PC-3 (cell line): Measurements from ENCODE around the gene TXNRD1. TPM values are rescaled to one million over a fixed set of nuclear protein-coding genes. Genes with fewer than 3 reads are reported as not detected.

ENCODE experiments used
- ATAC-seq: fragments of 200-7000 bp; cut with Tn5 transposase; 2 replicates; pipeline ENCODE4 v1.9.1; 2020; ENCODE audit warnings: mild to moderate bottlenecking, moderate library complexity
- BruUV-seq: library from RNA; stranded (reverse); fragments of 400-500 nt; replicated peaks from 2 replicates; lab custom pipeline; 2021; lab: Mats Ljungman, UMichigan
- CTCF ChIA-PET: fragments of 300-600 bp; sonication (Branson Sonifier 250); formaldehyde crosslinking; loops from one replicate; lab custom pipeline; 2022; ENCODE audit warnings: antibody characterized with exemption; lab: Charles Lee
- POLR2A ChIA-PET: fragments of 300-600 bp; sonication (Branson Sonifier 250); formaldehyde crosslinking; loops from one replicate; lab custom pipeline; 2022; ENCODE audit warnings: antibody characterized with exemption; ENCODE audit not compliant: unreplicated experiment; lab: Charles Lee
- DNase-seq: peaks from one replicate; pipeline ENCODE4 v3.0.0-alpha.2; 2015
- H2AFZ ChIP-seq: fragments of 300-600 bp; sonication (generic); 2 replicates; pipeline ENCODE4 v1.6.0; 2016; ENCODE audit warnings: antibody characterized with exemption, low read length
- H3F3A ChIP-seq: fragments of 300-600 bp; sonication (generic); one replicate; pipeline ENCODE4 v1.6.0; 2017; ENCODE audit warnings: antibody characterized with exemption, low read length, control low read depth, mild to moderate bottlenecking; ENCODE audit not compliant: unreplicated experiment
- H3K27ac ChIP-seq: fragments of 300-600 bp; sonication (generic); 2 replicates; pipeline ENCODE4 v1.5.1; 2016; ENCODE audit warnings: mild to moderate bottlenecking, low read length
- H3K27me3 ChIP-seq: fragments of 300-600 bp; sonication (generic); 2 replicates; pipeline ENCODE4 v1.6.1; 2016; ENCODE audit warnings: low read length, mixed read lengths
- H3K36me3 ChIP-seq: fragments of 300-600 bp; sonication (generic); 2 replicates; pipeline ENCODE4 v1.6.1; 2016; ENCODE audit warnings: low read depth, mixed run types, low read length, mixed read lengths
- H3K4me1 ChIP-seq: fragments of 300-600 bp; sonication (generic); 2 replicates; pipeline ENCODE4 v1.5.1; 2016; ENCODE audit warnings: low read length; ENCODE audit not compliant: insufficient read depth
- H3K4me2 ChIP-seq: fragments of 300-600 bp; sonication (generic); 2 replicates; pipeline ENCODE4 v1.6.0; 2016; ENCODE audit warnings: low read length
- H3K4me3 ChIP-seq: fragments of 300-600 bp; sonication (generic); 2 replicates; pipeline ENCODE4 v1.5.1; 2016; ENCODE audit warnings: mild to moderate bottlenecking, low read length, mixed read lengths
- H3K79me2 ChIP-seq: fragments of 300-600 bp; sonication (generic); 2 replicates; pipeline ENCODE4 v1.6.1; 2017; ENCODE audit warnings: low read length, mixed read lengths
- H3K9ac ChIP-seq: fragments of 300-600 bp; sonication (generic); 2 replicates; pipeline ENCODE4 v1.6.0; 2016; ENCODE audit warnings: mild to moderate bottlenecking, low read length
- H3K9me2 ChIP-seq: fragments of 300-600 bp; sonication (generic); replicated peaks from 2 replicates; pipeline ENCODE4 v1.6.1; 2016; ENCODE audit warnings: mixed run types, low read length, mixed read lengths
- H3K9me3 ChIP-seq: fragments of 300-600 bp; sonication (generic); 2 replicates; pipeline ENCODE4 v1.6.1; 2016; ENCODE audit warnings: low read length, mixed read lengths
- H4K20me1 ChIP-seq: fragments of 300-600 bp; sonication (generic); 2 replicates; pipeline ENCODE4 v1.6.1; 2016; ENCODE audit warnings: low read length, mixed read lengths
- EZH2 ChIP-seq: fragments of 300-600 bp; sonication (generic); IDR thresholded peaks from one replicate; pipeline ENCODE4 v1.6.1; 2017; ENCODE audit warnings: antibody characterized with exemption, mild to moderate bottlenecking, low read length; ENCODE audit not compliant: unreplicated experiment
- EZH2phosphoT487 ChIP-seq: fragments of 300-600 bp; sonication (generic); IDR thresholded peaks from 2 replicates; pipeline ENCODE4 v1.6.1; 2018; ENCODE audit warnings: mild to moderate bottlenecking, antibody characterized with exemption, low read length, borderline replicate concordance
- intact Hi-C: fragments of 100-400 bp; cut with micrococcal nuclease; formaldehyde crosslinking; loops from 2 replicates; pipeline ENCODE4 v1.9.0; 2023
- total RNA-seq: library from RNA; depleted of rRNA; stranded (reverse); fragments of >200 nt; gene quantifications from 2 replicates; pipeline ENCODE4 v1.2.3, GENCODE V29; 2014
- TF ChIP-seq, protein P1 (sequence below): fragments of 300-600 bp; sonication (generic); conservative IDR thresholded peaks from 2 replicates; pipeline ENCODE4 v1.5.1; 2017; ENCODE audit warnings: antibody characterized with exemption, low read depth, mild to moderate bottlenecking, low read length

Gene TXNRD1
- total RNA-seq, 1 experiment from 2014 or later: 419 TPM

DNA sequence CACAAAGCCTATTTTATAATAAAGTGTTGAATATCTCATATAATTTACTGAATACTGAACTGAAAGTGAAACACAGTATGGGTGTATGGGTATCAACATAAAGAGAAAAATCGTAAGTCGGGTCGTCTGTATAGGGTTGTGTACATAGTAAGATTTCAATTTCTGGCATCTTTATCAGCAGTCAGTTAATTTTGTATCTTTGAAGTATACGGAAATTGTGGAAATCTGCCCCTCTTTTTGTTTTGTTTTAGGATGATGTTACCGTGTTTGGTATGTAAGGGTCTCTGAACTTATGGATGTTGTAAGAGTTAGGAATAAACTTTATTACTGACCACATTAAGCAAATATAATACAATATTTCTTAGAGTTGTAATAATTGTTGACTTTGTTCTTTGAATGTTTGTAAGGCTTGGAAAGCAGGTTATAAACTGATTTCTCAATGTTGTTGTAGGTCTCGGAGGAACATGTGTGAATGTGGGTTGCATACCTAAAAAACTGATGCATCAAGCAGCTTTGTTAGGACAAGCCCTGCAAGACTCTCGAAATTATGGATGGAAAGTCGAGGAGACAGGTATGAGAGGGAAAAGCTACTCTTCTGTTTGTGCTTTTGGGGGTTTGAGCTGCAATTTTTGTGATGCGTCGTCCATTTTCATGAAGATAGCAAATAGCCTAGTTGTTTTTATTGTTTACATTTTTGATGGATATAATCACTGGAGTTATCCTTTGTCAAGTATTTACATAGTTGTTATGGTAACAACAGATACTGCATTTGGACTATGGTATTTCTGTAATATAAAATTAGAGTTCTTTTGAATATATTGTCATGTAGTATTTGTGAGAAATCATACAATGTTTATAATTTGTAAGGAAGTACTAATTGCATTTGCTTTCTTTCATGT lies 100.0 kb downstream of the TXNRD1 start:
- ChIA-PET CTCF (no interaction called here), POLR2A (interaction anchor here (0.5 kb wide), 1 partner anchor 13 kb away, joined by 6 read pairs; no protein-coding TSS in a partner anchor)
- Histone ChIP-seq H2AFZ (no peak overlapping the region), H3K9me2 (no peaks in the 10 kb centered on the region), H3K4me2 (no peak overlapping the region), H3K79me2 (peaks cover 91% of the 10 kb centered on the region), H3F3A (peaks cover 38% of the 10 kb centered on the region), H3K36me3 (peaks cover 91% of the 10 kb centered on the region), H3K9ac (no peak overlapping the region), H3K9me3 (no peaks in the 10 kb centered on the region), H3K4me1 (no peaks in the 10 kb centered on the region), H3K27ac (no peak overlapping the region), H3K4me3 (no peak overlapping the region), H4K20me1 (peaks cover 82% of the 10 kb centered on the region), H3K27me3 (no peaks in the 10 kb centered on the region)
- no peak for DNase-seq
- intact Hi-C loops: no loop called here
- ATAC-seq: no peak
- TF ChIP-seq, protein P1, sequence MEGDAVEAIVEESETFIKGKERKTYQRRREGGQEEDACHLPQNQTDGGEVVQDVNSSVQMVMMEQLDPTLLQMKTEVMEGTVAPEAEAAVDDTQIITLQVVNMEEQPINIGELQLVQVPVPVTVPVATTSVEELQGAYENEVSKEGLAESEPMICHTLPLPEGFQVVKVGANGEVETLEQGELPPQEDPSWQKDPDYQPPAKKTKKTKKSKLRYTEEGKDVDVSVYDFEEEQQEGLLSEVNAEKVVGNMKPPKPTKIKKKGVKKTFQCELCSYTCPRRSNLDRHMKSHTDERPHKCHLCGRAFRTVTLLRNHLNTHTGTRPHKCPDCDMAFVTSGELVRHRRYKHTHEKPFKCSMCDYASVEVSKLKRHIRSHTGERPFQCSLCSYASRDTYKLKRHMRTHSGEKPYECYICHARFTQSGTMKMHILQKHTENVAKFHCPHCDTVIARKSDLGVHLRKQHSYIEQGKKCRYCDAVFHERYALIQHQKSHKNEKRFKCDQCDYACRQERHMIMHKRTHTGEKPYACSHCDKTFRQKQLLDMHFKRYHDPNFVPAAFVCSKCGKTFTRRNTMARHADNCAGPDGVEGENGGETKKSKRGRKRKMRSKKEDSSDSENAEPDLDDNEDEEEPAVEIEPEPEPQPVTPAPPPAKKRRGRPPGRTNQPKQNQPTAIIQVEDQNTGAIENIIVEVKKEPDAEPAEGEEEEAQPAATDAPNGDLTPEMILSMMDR: no peak
- TF ChIP-seq EZH2phosphoT487: no peak
- TF ChIP-seq EZH2: no peak
- no TSS peak for BruUV-seq

DNA sequence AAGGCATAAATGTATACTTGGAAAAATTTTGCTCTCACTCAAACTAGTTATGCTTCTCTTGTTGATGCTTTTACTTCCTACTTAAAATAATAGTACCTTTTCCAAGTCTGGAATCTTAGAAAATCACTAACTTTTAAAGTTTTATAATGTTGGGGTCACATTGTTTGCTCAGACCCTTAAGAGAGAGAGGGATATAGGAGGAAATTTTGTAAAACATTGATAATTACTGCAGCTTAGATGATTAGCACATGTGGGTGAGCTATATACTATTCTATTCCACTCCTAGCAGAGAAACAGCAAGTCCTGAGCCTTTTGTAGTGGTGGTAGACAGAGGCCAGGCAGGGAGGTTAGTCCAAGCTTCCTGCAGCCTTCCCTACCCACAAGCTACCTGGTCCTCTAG lies 101.4 kb downstream of the TXNRD1 start:
- Histone ChIP-seq H4K20me1 (peaks cover 80% of the 10 kb centered on the region), H3K9me3 (no peaks in the 10 kb centered on the region), H3F3A (peaks cover 32% of the 10 kb centered on the region), H3K9ac (no peak overlapping the region), H3K79me2 (peaks cover 93% of the 10 kb centered on the region), H3K27ac (no peak overlapping the region), H3K4me3 (no peak overlapping the region), H2AFZ (no peak overlapping the region), H3K4me1 (no peaks in the 10 kb centered on the region), H3K36me3 (peaks cover 95% of the 10 kb centered on the region), H3K9me2 (no peaks in the 10 kb centered on the region), H3K4me2 (no peak overlapping the region), H3K27me3 (no peaks in the 10 kb centered on the region)
- ChIA-PET POLR2A (no interaction called here), CTCF (no interaction called here)
- no peak for TF ChIP-seq EZH2phosphoT487
- TF ChIP-seq, protein P1: no peak
- TF ChIP-seq EZH2: no peak
- no TSS peak for BruUV-seq
- no peak for ATAC-seq
- intact Hi-C loops: no loop called here
- no peak for DNase-seq

DNA sequence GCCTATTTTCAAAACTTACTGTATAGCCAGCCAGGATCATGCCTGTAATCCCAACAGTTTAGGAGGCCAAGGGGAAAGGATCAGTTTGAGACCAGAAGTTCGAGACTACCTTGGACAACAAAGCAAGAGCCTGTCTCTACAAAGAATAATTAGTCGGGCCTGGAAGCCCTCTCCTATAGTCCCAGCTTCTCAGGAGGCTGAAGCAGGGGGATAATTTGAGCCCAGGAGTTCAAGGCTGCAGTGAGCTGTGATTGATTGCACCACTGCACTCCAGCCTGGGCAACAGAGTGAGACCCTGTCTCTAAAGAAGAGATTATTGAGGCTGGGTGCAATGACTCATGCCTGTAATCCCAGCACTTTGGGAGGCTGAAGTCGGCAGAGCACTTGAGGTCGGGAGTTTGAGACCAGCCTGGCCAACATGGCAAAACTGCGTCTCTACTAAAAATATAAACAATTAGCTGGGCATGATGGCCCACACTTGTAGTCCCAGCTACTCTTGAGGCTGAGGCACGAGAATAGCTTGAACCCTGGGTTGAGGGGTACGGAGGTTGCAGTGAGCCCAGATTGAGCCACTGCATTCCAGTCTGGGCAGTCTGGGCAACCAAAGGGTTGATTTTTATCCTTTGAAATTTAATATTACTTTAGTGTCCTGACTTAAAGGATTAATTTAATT lies 102.1 kb downstream of the TXNRD1 start:
- intact Hi-C loops: no loop called here
- CTCF ChIA-PET: no interaction called here
- no peak for ATAC-seq

More for the DNA sequence above, 102.1 kb downstream of the TXNRD1 start:
- peaks cover 32% of the 10 kb centered on the region for H3F3A ChIP-seq
- no peak overlapping the region for H3K27ac ChIP-seq
- no peak for DNase-seq
- H3K4me1 ChIP-seq: no peaks in the 10 kb centered on the region
- no peaks in the 10 kb centered on the region for H3K9me3 ChIP-seq
- no peaks in the 10 kb centered on the region for H3K27me3 ChIP-seq
- H2AFZ ChIP-seq: no peak overlapping the region
- no peaks in the 10 kb centered on the region for H3K9me2 ChIP-seq
- H3K9ac ChIP-seq: no peak overlapping the region
- POLR2A ChIA-PET: interaction anchor here (0.7 kb wide), 1 partner anchor 19 kb away, joined by 4 read pairs; no protein-coding TSS in a partner anchor
- no peak overlapping the region for H3K4me3 ChIP-seq
- peaks cover 74% of the 10 kb centered on the region for H4K20me1 ChIP-seq
- BruUV-seq: no TSS peak
- H3K36me3 ChIP-seq: peaks cover 94% of the 10 kb centered on the region
- peaks cover 85% of the 10 kb centered on the region for H3K79me2 ChIP-seq
- H3K4me2 ChIP-seq: no peak overlapping the region
- no peak for TF ChIP-seq EZH2
- TF ChIP-seq, protein P1: no peak
- no peak for TF ChIP-seq EZH2phosphoT487
